NAMALWA (cell line): ENCODE results near the gene MME.
"Not testable (repeated sequence)": the region's sequence is repeated elsewhere in the genome, so short reads cannot be mapped to it uniquely, and the experiment has no call there.

Experiments used
- DNase-seq: peaks from one replicate; pipeline ENCODE4 v3.0.0-alpha.2; 2015; ENCODE audit warnings: low spot score

The MME gene

DNA sequence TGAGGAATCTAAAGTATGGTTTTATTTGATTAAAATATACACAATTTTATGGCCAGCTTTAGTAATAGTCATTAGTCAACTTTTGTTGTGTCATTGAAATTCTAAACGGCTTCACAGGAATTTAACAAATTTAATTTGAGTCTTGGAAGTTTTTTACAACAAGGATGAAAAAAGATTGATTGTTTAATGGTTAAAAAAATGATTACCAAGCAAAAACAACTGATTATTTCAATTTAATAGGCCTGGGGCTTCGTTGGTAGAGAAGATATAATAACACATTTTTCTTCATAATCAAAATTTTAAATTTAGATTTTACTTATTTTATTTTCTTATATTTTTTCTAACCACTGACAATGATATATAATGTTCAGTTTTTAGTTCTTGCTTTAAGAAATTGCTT is 4.4 kb downstream of the MME start:
- DNase-seq = no peak

DNA sequence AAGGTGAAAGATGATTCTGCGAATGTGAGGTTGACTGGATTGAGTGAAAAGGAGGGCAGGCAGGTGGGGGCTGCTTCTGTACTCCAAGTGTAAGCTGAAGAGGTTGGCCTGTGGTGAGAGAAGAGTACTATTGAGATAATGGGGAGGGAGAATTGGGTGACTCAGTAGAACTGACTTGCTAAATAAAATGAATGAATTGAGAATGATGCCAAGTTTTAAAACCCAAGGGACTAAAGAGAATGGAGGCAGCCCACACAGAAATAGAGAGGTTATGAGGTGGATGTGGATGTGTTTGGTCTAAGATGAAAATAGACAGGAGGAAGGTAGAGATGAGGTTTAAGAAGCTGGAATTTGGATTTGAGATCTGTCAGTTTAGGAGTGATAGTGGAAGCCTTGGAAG is 5.9 kb downstream of the MME start:
- no peak for DNase-seq

DNA sequence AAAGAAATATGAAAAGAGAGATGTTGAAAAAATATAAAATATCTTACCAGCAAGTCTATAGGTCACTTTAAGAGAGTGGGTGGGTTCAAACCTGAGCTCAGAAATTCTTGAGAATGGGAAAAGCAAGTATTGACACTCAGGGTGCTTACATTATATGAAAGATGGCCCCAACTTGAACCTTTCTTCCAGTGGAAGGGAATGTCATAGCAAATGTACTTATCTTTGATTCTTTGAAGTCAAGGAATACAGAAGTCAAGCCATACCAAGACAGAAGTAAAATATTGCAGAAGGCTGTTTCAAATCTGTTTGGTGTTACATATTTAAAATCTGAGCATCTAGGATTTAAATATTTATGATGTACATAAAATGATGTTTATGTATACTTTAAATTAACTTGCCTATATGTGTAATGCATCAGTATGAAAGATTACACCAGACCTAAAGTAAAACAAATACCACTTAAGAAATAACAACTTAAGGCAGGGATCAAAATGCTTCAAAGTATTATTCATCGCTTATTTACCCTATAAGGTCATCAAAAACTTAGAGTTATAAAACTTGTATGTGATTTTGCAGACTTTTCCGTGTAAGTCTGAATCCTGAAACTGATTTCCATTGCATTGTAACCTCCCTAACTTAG is 8.7 kb downstream of the MME start:
- DNase-seq = no peak

DNA sequence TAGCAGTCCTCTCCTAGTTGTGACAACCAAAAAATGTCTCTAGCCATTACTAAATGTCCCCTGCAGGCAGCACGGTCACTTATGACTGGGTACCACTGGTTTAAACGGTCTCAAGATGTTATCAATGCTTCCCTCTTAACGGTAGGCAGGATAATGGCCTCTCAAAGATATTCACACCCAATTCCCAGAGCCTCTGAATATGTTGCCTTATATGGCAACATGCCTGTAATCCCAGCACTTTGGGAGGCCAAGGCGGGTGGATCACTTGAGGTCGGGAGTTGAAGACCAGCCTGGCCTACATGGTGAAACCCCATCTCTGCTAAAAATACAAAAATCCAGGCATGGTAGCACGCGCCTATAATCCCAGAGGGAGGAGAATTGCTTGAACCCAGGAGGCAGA is 9.4 kb downstream of the MME start:
- DNase-seq = no peak

DNA sequence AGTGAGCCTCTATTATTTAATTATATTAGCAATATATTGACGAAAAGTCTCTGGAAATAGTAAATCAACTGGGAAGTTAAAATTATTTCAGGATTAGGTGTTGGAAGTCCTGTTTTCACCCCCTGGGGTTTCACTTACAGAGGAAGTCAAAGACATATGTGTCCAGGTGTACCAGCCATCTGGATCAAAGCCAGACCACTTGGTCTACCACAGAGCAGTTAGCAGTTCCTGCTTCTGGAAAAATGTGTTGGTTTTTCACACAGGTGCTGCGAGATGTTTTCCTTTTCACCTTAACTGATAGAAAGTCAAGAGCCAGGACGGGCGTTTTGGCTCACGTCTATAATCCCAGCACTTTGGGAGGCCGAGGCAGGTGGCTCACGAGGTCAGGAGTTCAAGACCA is 13.1 kb downstream of the MME start:
- peak; percentile 61 for DNase-seq

DNA sequence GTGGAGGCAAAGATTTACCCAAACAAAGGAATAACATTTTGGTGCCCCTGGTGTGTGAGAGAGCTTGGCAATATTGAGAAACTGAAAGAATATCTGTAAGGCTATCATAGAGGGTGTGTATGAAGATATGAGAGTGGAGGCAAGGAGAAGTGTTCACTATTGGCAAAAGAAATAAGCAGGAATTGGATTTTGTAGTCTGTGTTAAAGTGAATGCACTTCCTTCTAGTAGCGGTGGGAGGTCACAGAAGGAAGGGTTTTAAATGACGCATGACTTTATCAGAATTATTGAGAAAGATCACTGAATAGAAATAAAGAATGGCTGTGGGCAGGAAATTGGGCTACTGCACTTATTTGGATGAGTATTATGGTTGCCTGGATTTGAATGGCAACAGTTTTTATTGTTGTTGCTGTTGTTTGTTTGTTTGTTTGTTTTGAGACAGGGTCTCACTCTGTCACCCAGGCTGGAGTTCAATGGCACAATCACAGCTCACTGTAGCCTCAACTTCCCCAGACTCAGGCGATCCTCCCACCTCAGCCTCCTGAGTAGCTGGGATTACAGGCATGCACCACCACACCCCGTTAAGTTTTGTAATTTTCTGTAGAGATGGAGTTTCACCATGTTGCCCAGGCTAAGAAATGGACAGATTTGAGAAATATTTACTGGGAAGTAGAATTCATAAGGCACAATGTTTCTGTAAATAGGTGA is 16.3 kb downstream of the MME start:
- no peak for DNase-seq

DNA sequence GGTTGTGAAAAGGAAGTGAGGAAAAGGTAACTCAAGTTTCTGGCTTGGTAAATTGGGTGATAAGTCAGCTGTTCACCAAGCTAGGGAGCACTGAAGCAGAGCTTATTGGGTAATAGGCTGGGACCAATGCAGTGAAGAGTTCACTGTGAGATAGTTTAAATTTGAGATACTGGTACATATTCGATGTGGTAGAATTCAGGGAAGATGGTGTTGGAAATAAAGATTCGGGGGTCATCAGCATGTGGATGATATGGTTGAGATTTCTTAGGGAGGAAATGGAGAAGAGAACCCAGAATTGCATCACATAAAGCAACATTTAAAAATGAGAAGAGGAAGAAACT is 16.9 kb downstream of the MME start:
- no peak for DNase-seq

DNA sequence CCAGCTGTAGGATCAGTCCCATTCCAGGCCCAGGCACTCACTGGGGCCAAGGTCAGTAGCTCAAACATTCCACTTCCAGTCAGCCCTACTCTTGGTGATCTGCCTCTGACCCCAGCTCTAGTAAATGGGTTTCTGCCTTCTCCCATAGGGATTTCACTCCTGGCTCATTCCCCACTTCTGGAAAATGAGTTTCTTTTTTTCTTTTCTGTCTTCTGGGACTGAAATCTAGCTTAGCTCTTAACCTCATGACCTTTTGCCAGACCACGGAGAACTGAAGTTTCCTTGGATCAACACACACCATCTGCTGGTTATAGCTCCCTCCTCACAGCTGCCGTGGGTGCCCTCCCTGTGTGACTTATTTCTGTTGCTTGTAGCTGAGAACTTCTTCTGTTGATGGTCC is 21.3 kb downstream of the MME start:
- no peak for DNase-seq

DNA sequence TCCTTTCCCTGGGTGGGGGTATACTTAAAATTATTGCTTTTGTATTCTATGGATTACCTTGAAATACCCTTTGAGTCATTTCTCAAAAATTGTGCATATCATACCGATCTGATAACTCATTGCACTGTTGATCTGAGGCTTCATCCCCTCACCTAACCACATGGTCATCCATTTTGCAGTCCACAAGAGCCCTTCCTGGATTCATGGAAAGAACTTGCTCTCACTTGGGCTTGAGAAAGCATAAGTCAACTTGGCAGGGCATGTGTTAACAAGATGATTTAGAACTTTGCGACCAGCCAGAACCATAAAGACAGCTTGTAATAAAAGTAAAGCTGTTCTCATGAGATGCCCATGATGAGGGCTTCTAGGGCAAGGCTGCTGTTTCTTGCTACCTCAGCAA is 22.2 kb downstream of the MME start:
- no peak for DNase-seq

DNA sequence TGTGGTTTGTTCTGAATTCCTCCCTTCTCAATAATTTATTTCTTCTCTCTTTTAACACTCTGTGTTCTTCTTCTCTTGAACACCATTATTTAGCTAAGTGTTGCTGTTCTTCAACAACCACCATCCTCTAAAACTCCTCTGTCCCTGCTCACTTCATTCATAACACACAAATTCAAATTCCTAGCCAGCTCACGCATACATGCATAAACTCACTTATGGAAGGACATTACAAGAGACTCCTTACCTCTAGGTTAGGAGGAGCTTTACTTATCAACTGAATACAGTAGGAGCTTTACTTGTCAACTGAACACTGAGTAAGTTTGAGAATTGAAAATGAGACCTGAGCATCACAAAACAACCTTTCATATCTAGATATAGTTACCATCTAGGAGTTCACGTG is 23.6 kb downstream of the MME start:
- DNase-seq = no peak

DNA sequence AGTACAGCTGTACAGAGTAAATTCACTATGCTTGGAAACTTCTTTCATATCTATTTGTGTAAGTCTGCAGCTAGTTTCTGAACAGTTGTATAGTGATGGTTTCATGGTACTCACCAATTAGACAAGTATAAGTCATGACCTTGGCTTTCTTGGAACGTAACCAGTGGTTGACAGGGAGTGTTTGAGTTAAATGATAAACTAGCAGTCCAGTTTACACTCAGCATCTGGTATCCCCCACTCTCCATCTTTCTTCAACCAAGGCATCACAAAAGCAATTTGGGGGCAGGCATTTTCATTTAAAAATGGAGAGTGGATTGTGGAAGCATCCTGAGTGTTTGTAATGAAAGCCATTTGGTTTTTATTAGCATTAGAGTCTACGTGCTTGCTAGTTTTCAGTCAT is 26.0 kb downstream of the MME start:
- no peak for DNase-seq

DNA sequence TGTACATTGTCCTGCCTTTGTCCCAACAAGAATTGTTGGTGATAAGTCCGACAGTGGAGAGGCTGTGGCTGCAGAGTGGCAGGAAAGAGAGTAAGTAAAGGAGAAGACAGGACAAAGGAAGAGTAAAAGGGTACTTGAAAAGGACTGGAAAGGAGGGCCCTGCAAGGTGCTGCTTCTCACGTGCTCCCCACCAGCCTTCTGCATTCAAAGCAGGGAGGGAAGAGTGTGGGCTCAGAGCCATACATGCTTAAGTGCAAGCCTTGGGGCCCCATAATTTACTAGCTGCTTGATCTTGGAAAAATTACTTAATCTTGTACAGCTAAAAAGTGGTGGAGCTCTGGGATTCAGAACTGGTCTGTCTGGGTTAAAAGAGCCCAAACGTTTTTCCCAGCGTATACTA is 29.9 kb downstream of the MME start:
- peak; percentile 64 for DNase-seq

DNA sequence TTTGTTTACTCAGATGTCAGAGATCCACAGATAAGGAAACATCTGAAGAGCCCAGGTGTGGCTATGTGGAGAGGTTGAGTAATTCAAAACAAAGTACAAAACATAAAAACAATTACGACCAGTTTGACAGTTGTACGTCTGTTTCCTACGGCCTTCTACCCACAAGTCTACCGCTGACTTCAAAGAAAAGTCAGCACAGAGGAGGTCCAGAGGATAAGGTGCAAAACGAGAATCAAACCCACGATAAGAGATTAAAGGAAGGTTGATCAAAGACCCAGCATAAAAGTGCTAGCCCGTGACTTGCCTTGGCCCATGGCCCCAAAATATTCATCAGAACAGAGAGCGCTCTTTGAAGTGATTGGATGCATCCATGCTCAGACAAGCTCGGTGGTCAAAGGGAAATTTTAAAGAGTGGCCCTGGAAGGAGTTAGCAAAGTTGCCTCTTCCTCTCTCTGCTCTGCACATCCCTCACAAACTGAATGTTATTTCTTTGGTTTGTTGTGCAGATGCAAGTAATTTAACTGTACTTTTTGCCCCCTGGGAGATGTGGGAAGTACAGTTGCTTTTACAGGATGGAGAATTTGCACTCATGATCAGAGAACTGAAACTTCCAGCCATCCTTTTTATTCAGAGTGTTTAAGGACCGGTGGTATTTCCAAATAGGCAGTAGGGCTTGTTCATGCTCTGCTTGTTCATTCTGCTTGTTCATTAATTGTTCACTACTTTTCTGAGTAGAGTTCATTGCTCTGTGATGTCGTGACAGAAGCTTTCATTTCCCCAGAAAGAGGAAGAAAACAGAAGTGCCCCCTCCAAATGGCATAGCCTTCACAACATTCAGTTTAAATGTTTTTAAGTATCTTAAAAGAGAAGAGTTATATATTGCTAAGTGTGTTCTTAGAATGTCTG is 31.1 kb downstream of the MME start:
- peak; percentile 89 for DNase-seq

DNA sequence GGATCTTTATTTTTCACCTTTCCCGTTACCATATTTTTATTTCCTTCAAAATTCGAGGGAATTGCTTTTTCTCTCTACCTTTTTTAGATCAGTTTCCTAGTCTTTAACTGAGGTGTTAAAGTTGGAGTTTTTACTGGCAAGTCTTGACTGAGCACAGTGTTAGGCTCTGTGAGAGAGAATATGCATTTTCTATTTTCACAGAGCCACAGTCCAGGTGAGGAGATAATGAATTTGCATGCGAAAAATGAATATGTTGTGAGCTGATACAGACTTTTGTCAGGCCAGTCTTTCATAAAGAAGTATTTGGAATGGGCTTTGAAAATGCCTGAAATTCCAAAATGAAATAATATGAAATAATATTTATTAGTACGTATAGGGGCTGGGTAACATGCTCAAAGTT is 31.9 kb downstream of the MME start:
- peak; percentile 59 for DNase-seq

DNA sequence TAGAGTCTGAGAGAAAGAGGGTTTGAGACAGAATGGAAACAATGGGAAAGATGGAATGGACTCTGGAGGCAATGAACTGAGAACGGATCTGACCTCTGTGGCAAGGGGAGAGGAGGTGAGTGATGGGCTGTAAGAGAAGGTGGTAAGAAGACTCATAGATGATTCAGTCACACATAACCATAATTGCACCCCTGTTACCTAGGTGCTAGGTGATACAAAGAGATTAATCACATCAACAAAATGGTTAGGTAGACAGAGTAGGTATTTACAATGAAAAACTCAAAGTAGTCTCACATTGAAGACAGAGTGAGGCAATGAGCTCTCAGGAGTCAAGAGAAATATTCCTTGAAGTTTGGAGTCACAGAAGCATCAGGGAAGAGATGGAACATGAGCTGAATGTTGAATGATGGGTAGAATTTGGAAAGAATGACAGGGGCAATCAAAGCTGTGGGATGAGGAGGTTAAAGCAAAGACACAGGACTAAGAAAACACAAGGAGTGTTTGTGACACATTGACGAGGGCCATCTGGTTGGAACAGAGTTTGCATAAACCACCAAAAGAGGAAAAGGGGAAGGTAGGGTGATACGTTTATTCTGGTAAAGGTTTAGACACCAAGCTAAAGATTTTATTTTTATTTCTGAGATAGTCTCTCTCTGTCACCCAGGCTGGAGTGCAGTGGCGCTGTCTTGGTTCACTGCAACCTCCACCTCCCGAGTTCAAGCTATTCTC is 32.7 kb downstream of the MME start:
- peak; percentile 87 for DNase-seq

DNA sequence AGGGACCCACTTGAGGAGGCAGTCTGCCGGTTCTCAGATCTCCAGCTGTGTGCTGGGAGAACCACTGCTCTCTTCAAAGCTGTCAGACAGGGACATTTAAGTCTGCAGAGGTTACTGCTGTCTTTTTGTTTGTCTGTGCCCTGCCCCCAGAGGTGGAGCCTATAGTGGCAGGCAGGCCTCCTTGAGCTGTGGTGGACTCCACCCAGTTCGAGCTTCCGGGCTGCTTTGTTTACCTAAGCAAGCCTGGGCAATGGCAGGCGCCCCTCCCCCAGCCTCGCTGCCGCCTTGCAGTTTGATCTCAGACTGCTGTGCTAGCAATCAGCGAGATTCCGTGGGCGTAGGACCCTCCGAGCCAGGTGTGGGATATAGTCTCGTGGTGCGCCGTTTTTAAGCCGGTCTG is 44.6 kb downstream of the MME start:
- DNase-seq = not testable (repeated sequence)

DNA sequence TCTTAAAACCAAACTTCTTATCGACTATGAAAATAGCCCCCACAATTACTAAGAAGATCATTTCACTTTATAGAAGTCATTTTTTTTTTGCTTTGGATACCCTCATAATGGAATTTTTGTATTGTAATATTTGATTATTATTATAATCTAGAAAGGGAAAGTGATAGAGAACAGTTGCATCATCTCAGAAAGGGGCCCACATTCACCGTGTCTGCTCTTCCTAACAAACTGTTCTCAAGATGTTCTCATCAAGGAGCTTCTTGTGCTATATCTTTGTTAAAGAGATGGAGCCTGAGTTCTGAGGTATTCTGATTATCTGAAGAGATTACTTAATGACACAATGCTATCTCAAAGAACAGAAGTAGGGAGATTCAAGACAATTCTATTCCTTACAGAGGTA is 49.3 kb downstream of the MME start:
- no peak for DNase-seq

DNA sequence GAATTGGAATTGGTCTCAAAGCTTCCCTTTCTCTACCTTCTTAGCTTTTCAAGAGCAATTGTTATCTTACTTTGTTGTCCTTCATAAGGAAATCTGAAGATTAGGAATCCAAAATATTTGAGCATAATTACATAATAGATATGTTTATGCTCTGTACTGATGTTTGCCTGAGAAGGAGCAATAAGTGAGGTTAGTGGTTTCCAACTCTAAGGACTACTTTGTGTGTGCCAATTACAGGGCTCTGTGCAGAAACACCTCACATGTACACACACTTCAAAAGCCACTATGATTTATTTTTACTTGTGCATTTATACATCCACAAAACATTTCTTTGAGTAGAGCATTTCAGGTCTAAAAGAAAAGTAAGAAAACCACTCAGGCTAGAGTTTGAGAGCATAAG is 49.9 kb downstream of the MME start:
- DNase-seq = no peak

DNA sequence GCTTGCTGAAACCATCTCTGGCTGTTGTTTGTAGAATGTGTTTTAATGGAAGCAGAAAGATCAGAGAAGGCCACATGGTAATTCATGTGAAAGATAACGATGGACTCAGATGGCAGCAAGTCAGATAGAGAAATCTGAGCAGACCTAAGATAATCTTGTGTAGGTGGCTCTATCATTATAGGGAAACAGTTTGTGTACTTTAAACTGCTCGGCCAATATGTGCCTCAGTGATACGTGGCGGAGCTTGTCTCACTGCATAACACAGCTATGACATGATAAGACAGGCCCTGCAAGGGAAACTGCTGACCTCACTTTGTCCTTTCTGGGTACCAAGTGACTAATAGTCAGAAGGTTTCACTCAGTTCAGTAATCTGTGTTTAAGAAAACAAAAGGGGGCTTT is 51.0 kb downstream of the MME start:
- DNase-seq = no peak

DNA sequence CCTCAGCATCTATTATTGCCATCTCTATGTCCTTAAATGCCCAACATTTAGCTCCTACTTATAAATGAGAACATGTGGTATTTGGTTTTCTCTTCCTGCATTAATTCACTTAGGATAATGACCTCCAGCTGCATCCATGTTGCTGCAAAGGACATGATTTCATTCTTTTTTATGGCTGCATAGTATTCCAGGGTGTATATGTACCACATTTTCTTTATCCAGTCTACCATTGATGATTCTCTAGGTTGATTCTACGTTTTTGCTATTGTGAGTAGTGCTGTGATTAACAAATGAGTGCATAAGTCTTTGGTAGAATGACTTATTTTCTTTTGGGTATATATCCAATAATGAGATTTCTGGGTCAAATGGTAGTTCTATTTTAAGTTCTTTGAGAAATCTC is 54.2 kb downstream of the MME start:
- DNase-seq = not testable (repeated sequence)

DNA sequence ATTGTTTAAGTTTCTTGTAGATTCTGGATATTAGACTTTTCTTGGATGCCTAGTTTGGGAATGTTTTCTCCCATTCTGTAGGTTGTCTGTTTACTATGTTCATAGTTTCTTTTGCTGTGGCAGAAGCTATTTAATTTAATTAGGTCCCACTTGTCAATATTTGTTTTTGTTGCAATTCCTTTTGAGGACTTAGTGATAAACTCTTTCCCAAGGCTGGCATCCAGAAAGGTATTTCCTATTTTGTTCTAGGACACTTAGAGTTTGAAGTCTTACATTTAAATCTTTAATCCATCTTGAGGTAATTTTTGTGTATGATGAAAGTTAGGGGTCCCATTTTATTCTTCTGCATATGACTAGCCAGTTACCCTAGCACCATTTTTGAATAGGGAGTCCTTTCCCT is 54.9 kb downstream of the MME start:
- no peak for DNase-seq

DNA sequence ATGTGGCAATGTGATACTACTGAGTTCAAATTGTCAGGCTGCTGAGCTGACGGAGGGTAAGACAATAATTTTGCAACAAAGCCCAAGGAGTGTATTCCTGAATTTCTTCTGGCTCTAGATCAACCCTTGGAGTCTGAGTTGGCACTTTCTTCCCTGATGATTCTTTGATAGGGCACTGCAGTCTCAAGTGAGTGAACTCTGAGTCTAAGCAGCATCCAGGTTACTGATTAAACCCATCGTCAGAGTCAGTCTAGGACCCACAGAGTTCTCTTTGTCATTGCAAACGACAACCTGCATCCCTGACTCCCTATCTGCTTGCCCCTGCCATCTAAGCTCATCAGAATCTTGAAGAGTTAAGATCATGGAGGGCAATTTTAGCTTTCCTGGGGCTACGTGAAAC is 58.6 kb downstream of the MME start:
- no peak for DNase-seq

DNA sequence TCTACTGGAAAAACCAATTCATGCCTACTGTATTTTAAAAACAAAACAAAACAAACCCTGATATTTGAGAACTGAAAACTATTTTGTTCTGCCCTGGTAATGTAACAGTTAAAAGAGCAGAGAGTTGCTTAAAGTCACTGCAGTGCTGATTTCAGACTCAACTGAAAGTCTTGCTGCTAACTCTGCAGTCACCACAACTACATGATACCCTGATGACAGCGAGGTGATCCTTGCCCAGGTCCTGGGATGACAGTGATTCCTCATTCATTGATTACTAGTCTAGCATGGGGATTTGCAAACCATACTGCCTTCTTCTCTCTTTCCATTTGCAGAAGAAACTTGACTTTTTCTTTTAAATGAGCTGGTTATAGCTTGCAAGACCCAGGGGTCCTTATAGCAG is 67.5 kb downstream of the MME start:
- no peak for DNase-seq
